Measurements from ENCODE around the gene SCYGR3. TPM values are rescaled to one million over a fixed set of nuclear protein-coding genes. Genes with fewer than 3 reads are reported as not detected.

Gene SCYGR3
- total RNA-seq (2022; extraction: Qiagen RNA extraction; ENCODE audit: low read depth) = not detected in 5 replicates

GRCh38 chr2:227614740-227615139, at the start of gene SCYGR3:
TSS of gene SCYGR3 (minus strand) at chr2:227614840. CDS start at chr2:227614840, 0 bp downstream.

GRCh38 chr2:227617316-227618230, 2.9 kb upstream of the SCYGR3 start, which contains the start of gene SCYGR4:
TSS of gene SCYGR4 (plus strand) at chr2:227617498. CDS start at chr2:227617498, 0 bp downstream.

GRCh38 chr2:227598835-227599503, 15.7 kb downstream of the SCYGR3 start, which contains the start of gene SCYGR2:
TSS of gene SCYGR2 (plus strand) at chr2:227598893. CDS start at chr2:227598893, 0 bp downstream.

Other genes with a start within 250 kb of the SCYGR3 start
- gene TM4SF20, start 235.5 kb downstream of the SCYGR3 start, total RNA-seq (2022; extraction: Qiagen RNA extraction; ENCODE audit: low read depth) = 6.9 to 9.9 TPM (median 8.3 TPM) in 5 replicates
- not detected in 5 replicates for gene SCYGR1, start 226.9 kb downstream of the SCYGR3 start, total RNA-seq (2022; extraction: Qiagen RNA extraction; ENCODE audit: low read depth)
- 94.3 to 131 TPM (median 123 TPM) in 5 replicates for gene AGFG1, start 142.7 kb downstream of the SCYGR3 start, total RNA-seq (2022; extraction: Qiagen RNA extraction; ENCODE audit: low read depth)
- not detected in 5 replicates for gene SCYGR2, start 15.9 kb downstream of the SCYGR3 start, total RNA-seq (2022; extraction: Qiagen RNA extraction; ENCODE audit: low read depth)
- not detected in 5 replicates for gene SCYGR4, start 2.7 kb upstream of the SCYGR3 start, total RNA-seq (2022; extraction: Qiagen RNA extraction; ENCODE audit: low read depth)
- not detected in 5 replicates for gene SCYGR5, start 52.0 kb upstream of the SCYGR3 start, total RNA-seq (2022; extraction: Qiagen RNA extraction; ENCODE audit: low read depth)
- 1.6 to 2.6 TPM (median 2.3 TPM) in 5 replicates for gene SLC19A3, start 103.2 kb upstream of the SCYGR3 start, total RNA-seq (2022; extraction: Qiagen RNA extraction; ENCODE audit: low read depth)
- not detected in 5 replicates for gene SCYGR6, start 109.9 kb upstream of the SCYGR3 start, total RNA-seq (2022; extraction: Qiagen RNA extraction; ENCODE audit: low read depth)
- gene SCYGR7, start 113.5 kb upstream of the SCYGR3 start, total RNA-seq (2022; extraction: Qiagen RNA extraction; ENCODE audit: low read depth) = not detected in 5 replicates
- not detected in 5 replicates for gene SCYGR8, start 131.1 kb upstream of the SCYGR3 start, total RNA-seq (2022; extraction: Qiagen RNA extraction; ENCODE audit: low read depth)
- gene CCL20, start 199.0 kb upstream of the SCYGR3 start, total RNA-seq (2022; extraction: Qiagen RNA extraction; ENCODE audit: low read depth) = 2.4 to 7.5 TPM (median 5.4 TPM) in 5 replicates